Liver (tissue), 9 donors: ENCODE measurements around the gene SERINC5. TPM values are rescaled to one million over a fixed set of nuclear protein-coding genes. Genes with fewer than 3 reads are reported as not detected.

Experiments
- DNase-seq: peaks from one replicate; pipeline ENCODE4 v3.0.0-alpha.2; 2017; ENCODE audit warnings: low spot score
- H3K27ac ChIP-seq, 2 donors: one replicate each; pipeline ENCODE4 v1.7.0; 2013; ENCODE audit warnings: inconsistent platforms in 2 of 2, low read length in 2 of 2, control low read depth in 1 of 2, low read depth in 1 of 2, mild to moderate bottlenecking in 1 of 2
- H3K27me3 ChIP-seq, 4 donors: one replicate each; pipeline versions ENCODE4 v1.6.1 to v1.7.0; 2013; ENCODE audit warnings: low read length in 3 of 4, inconsistent platforms in 1 of 4, mild to moderate bottlenecking in 1 of 4, moderate library complexity in 1 of 4; ENCODE audit not compliant: control insufficient read depth in 4 of 4, insufficient read depth in 4 of 4
- H3K36me3 ChIP-seq, 4 donors: one replicate each; pipeline versions ENCODE4 v1.6.1 to v1.7.0; 2013; ENCODE audit warnings: low read length in 3 of 4, mild to moderate bottlenecking in 3 of 4, low read depth in 1 of 4, moderate library complexity in 1 of 4; ENCODE audit not compliant: control insufficient read depth in 4 of 4, insufficient read depth in 3 of 4
- H3K4me1 ChIP-seq, 4 donors: one replicate each; pipeline versions ENCODE4 v1.6.1 to v1.7.0; 2013; ENCODE audit warnings: low read length in 3 of 4, mild to moderate bottlenecking in 3 of 4, moderate library complexity in 1 of 4; ENCODE audit not compliant: control insufficient read depth in 4 of 4, insufficient read depth in 4 of 4
- H3K4me3 ChIP-seq, 3 donors: one replicate each; pipeline versions ENCODE4 v1.6.1 to v1.7.0; 2013; ENCODE audit warnings: low read length in 3 of 3, control low read depth in 1 of 3, low read depth in 1 of 3, mild to moderate bottlenecking in 1 of 3
- H3K9ac ChIP-seq, 2 donors: one replicate each; pipeline ENCODE4 v1.7.0; 2013; ENCODE audit warnings: low read length in 2 of 2, mild to moderate bottlenecking in 2 of 2, moderate library complexity in 2 of 2, control low read depth in 1 of 2, low read depth in 1 of 2
- H3K9me3 ChIP-seq, 4 donors: one replicate each; pipeline versions ENCODE4 v1.6.1 to v1.7.0; 2013; ENCODE audit warnings: low read length in 3 of 4; ENCODE audit not compliant: control insufficient read depth in 4 of 4
- ATF3 ChIP-seq: IDR thresholded peaks from 2 replicates; pipeline ENCODE4 v1.6.1; 2016; ENCODE audit warnings: antibody characterized with exemption
- CTCF ChIP-seq: fragments of 150-350 bp; IDR thresholded peaks from 2 replicates; pipeline ENCODE4 v1.5.1; 2017; ENCODE audit warnings: improper control_type of control experiment, low read depth, low read length; ENCODE audit not compliant: missing input control
- EGR1 ChIP-seq, 2 donors: IDR thresholded peaks; 2 replicates each; pipeline ENCODE4 v1.6.1; 2016 to 2018; ENCODE audit warnings: antibody characterized with exemption in 2 of 2, low read depth in 2 of 2
- FOXA1 ChIP-seq: IDR thresholded peaks from 2 replicates; pipeline ENCODE4 v1.6.1; 2016; ENCODE audit warnings: antibody characterized with exemption
- FOXA2 ChIP-seq: IDR thresholded peaks from 2 replicates; pipeline ENCODE4 v1.6.1; 2016; ENCODE audit warnings: antibody characterized with exemption
- GABPA ChIP-seq, 2 donors: IDR thresholded peaks in 1 of 2; conservative IDR thresholded peaks in 1 of 2; 2 replicates each; pipeline ENCODE4 v1.6.1; 2016; ENCODE audit warnings: antibody characterized with exemption in 2 of 2, mild to moderate bottlenecking in 1 of 2, moderate library complexity in 1 of 2
- HNF4A ChIP-seq, 2 donors: conservative IDR thresholded peaks; 2 replicates each; pipeline ENCODE4 v1.6.1; 2016; ENCODE audit warnings: antibody characterized with exemption in 2 of 2, mild to moderate bottlenecking in 2 of 2
- HNF4G ChIP-seq: IDR thresholded peaks from 2 replicates; pipeline ENCODE4 v1.6.1; 2016; ENCODE audit warnings: antibody characterized with exemption
- JUND ChIP-seq, 2 donors: IDR thresholded peaks; 2 replicates each; pipeline ENCODE4 v1.6.1; 2016; ENCODE audit warnings: antibody characterized with exemption in 2 of 2
- NR2F2 ChIP-seq: IDR thresholded peaks from 2 replicates; pipeline ENCODE4 v1.6.1; 2016; ENCODE audit warnings: antibody characterized with exemption
- RAD21 ChIP-seq, 2 donors: IDR thresholded peaks; 2 replicates each; pipeline ENCODE4 v1.6.1; 2016; ENCODE audit warnings: antibody characterized with exemption in 2 of 2, mild to moderate bottlenecking in 2 of 2
- REST ChIP-seq: IDR thresholded peaks from 2 replicates; pipeline ENCODE4 v1.6.1; 2016; ENCODE audit warnings: antibody characterized with exemption, mild to moderate bottlenecking
- RXRA ChIP-seq, 2 donors: IDR thresholded peaks; 2 replicates each; pipeline ENCODE4 v1.6.1; 2017 to 2018; ENCODE audit warnings: antibody characterized with exemption in 2 of 2, mild to moderate bottlenecking in 1 of 2
- SP1 ChIP-seq: IDR thresholded peaks from 2 replicates; pipeline ENCODE4 v1.6.1; 2018; ENCODE audit warnings: antibody characterized with exemption, mild to moderate bottlenecking
- TAF1 ChIP-seq: conservative IDR thresholded peaks from 2 replicates; pipeline ENCODE4 v1.6.1; 2016; ENCODE audit warnings: antibody characterized with exemption, mild to moderate bottlenecking
- YY1 ChIP-seq: IDR thresholded peaks from 2 replicates; pipeline ENCODE4 v1.6.1; 2016; ENCODE audit warnings: antibody characterized with exemption, mild to moderate bottlenecking
- ZBTB33 ChIP-seq: IDR thresholded peaks from 2 replicates; pipeline ENCODE4 v1.6.1; 2016; ENCODE audit warnings: antibody characterized with exemption
- WGBS: extraction: QIAGEN DNeasy Blood & Tissue Kit; methylation state at CpG from one replicate; pipeline ENCODE4 v1.1.7; 2013; 5-methylcytosine and 5-hydroxymethylcytosine counted together
- polyA plus RNA-seq, 2 donors: library from polyadenylated mRNA; stranded (reverse) in 1 of 2; unstranded in 1 of 2; fragments of 200-250 nt in 1 of 2; fragments of >200 nt in 1 of 2; fragmentation: Nextera tagmentation in 1 of 2; extraction: Ambion mirVana in 1 of 2; gene quantifications; one replicate each; pipeline versions ENCODE4 v1.2.1 to v1.2.3, GENCODE V29; 2013 to 2015
- total RNA-seq, 2 donors: library from RNA; depleted of rRNA; stranded (reverse); fragments of >200 nt; gene quantifications; one replicate each; pipeline ENCODE4 v1.2.3, GENCODE V29; 2014
- TF ChIP-seq, protein P1 (sequence below): IDR thresholded peaks from 2 replicates; pipeline ENCODE4 v1.6.1; 2016; ENCODE audit warnings: antibody characterized with exemption
- donor health status: healthy.
- donor health status: healthy.
- donor health status: healthy.
- donor health status: healthy.
- donor health status: healthy.

SERINC5 gene
- total and polyA plus RNA-seq, 4 donors: 22.2 to 82.3 (median 32.0) TPM

DNA sequence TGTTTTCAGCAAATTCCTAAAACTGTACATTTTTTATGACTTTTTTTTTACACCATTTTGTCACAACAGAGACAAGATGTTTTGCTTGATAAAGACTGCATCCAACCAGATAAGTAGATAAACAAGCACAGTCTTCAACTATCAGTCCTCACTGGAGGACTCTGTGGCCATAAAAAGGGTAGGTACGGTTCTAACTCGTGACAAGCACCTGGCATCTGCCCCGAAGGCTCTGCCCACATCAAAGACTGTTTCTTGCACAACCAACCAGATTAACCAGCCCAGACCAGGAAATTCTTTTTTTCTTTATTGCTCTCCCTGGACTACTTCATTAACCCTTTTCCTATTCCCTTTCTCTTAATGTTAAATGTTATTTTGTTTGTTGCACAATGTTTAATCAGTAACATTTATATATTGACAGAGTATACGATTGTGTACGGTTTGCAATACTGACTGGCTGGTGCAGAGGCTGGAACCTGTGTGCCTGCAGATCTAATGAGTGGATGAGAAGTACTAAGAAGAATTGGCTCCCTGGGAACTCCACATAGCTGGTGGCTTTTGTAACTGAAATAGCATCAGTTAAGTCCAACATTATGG lies 74.1 kb downstream of the SERINC5 start:
- Histone ChIP-seq H3K27me3 (no peaks in the 10 kb centered on the region), H3K36me3 (peaks cover 0 to 13% (median 2%) of the 10 kb centered on the region in 4 donors), H3K9me3 (no peaks in the 10 kb centered on the region), H3K4me3 (no peak overlapping the region), H3K4me1 (peaks cover 15 to 48% (median 38%) of the 10 kb centered on the region in 4 donors), H3K9ac (peak overlapping the region in 1 of 2 donors; percentile 16), H3K27ac (peak overlapping the region; percentile 48 to 63)
- no peak for DNase-seq
- TF ChIP-seq GABPA (IDR thresholded peaks at IDR 0.05 in 1 of 2, conservative IDR thresholded peaks at IDR 0.05 in 1 of 2): peak in 1 of 2 donors; percentile 21
- peak; percentile 81 for TF ChIP-seq ZBTB33
- TF ChIP-seq RXRA (IDR thresholded peaks at IDR 0.05): peak; percentile 68 to 89
- no peak for TF ChIP-seq ATF3
- TF ChIP-seq CTCF: no peak
- no peak for TF ChIP-seq TAF1
- TF ChIP-seq HNF4G: no peak
- no peak for TF ChIP-seq FOXA1
- peak; percentile 72 for TF ChIP-seq YY1
- TF ChIP-seq SP1: peak; percentile 69
- TF ChIP-seq EGR1 (IDR thresholded peaks at IDR 0.05; ENCODE audit: low read depth in 2 of 2): peak in 1 of 2 donors; percentile 62
- TF ChIP-seq RAD21 (IDR thresholded peaks at IDR 0.05): peak; percentile 51 to 52
- TF ChIP-seq REST: no peak
- TF ChIP-seq FOXA2: no peak
- peak in 1 of 2 donors; percentile 67 for TF ChIP-seq JUND (IDR thresholded peaks at IDR 0.05)
- no peak for TF ChIP-seq NR2F2
- TF ChIP-seq, protein P1, sequence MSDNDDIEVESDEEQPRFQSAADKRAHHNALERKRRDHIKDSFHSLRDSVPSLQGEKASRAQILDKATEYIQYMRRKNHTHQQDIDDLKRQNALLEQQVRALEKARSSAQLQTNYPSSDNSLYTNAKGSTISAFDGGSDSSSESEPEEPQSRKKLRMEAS: peak; percentile 83
- peak; percentile 68 to 80 for TF ChIP-seq HNF4A (conservative IDR thresholded peaks at IDR 0.05)
- 16% methylated on average over 5 of the region's 5 CpGs for WGBS
